Stimulated activated naive CD8-positive, alpha-beta T cell treated with anti-CD3 and anti-CD28 coated beads, Interleukin-15, Interleukin-2, amounts not matched to agents 100 ng/mL and 50 ng/mL, for 24 hours (primary cell): ENCODE results near the gene TEX29.

ENCODE experiments used
- H3K27ac Mint-ChIP-seq: one replicate; pipeline ENCODE4 v1.8.0; 2021; ENCODE audit warnings: mild to moderate bottlenecking, mixed read lengths
- H3K27me3 Mint-ChIP-seq: one replicate; pipeline ENCODE4 v1.8.0; 2021; ENCODE audit warnings: mixed read lengths
- H3K36me3 Mint-ChIP-seq: one replicate; pipeline ENCODE4 v1.8.0; 2021; ENCODE audit warnings: low read depth, mixed read lengths
- H3K4me1 Mint-ChIP-seq: one replicate; pipeline ENCODE4 v1.8.0; 2021; ENCODE audit warnings: low read depth, mixed read lengths
- H3K4me3 Mint-ChIP-seq: one replicate; pipeline ENCODE4 v1.8.0; 2021; ENCODE audit warnings: mild to moderate bottlenecking, mixed read lengths
- H3K9me3 Mint-ChIP-seq: one replicate; pipeline ENCODE4 v1.8.0; 2021; ENCODE audit warnings: mixed read lengths

TEX29 gene

DNA sequence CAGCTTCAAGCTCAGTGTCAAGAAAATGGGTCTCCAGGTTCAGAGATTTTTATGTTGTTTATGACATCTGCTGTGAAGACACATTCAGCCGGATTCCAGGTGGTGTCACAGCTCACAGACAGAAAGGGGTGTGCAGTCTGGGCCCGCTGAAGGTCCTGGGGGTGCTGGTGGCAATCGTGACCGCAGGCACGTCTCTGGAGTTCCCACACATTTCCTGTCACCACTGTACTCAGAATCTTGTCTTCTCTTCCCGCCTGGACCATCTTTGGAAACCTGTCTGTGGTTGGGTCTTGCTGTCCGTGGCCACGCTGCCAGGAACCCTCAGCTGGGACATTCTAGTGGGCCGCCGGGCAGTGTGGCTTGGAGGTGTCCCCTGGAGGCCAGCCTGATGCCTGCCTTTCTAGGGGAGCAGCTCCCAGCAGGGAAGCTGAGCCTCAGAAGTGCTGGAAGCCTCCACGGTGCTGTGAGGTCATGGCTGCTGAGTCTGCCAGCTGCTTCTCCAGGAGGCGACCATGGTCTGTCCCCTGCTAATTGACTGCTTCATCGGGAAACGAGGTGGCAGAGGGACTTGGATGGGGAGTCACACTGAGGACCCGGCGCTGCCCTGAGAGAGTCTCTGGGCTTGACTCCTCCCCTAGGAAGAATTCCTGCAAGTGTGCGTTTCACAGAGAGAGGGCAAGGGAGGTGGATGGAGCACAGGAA, 3.7 kb downstream of the TEX29 start:
- Mint-ChIP-seq H3K27ac (no peak overlapping the region), H3K9me3 (no peaks in the 10 kb centered on the region), H3K27me3 (no peaks in the 10 kb centered on the region), H3K4me3 (peak overlapping the region; percentile 5), H3K36me3 (peaks cover 5% of the 10 kb centered on the region), H3K4me1 (no peaks in the 10 kb centered on the region)

DNA sequence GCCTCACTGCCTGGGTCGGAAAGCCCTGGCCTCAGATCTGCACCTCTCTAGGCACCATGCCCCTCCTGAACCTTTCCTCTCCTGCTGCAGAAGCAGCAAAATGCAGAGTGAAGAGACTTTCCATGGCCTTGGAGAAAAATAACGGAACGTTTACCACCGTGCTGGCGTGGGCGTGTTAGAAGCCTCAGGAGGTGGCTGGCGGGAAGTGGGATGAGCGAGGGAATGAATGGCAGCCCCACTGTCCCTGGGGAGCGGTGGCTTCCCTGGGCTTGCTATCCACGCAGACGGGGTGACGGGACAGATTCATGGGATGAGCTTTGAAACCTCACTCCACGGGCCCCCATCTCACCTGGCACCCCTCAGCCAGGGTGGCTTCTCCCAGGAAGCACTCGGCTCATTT, 4.3 kb downstream of the TEX29 start:
- H3K27ac Mint-ChIP-seq, result no peak overlapping the region
- H3K27me3 Mint-ChIP-seq, result no peaks in the 10 kb centered on the region
- no peaks in the 10 kb centered on the region for H3K9me3 Mint-ChIP-seq
- H3K4me3 Mint-ChIP-seq, result no peak overlapping the region
- peaks cover 1% of the 10 kb centered on the region for H3K36me3 Mint-ChIP-seq
- H3K4me1 Mint-ChIP-seq, result no peaks in the 10 kb centered on the region

DNA sequence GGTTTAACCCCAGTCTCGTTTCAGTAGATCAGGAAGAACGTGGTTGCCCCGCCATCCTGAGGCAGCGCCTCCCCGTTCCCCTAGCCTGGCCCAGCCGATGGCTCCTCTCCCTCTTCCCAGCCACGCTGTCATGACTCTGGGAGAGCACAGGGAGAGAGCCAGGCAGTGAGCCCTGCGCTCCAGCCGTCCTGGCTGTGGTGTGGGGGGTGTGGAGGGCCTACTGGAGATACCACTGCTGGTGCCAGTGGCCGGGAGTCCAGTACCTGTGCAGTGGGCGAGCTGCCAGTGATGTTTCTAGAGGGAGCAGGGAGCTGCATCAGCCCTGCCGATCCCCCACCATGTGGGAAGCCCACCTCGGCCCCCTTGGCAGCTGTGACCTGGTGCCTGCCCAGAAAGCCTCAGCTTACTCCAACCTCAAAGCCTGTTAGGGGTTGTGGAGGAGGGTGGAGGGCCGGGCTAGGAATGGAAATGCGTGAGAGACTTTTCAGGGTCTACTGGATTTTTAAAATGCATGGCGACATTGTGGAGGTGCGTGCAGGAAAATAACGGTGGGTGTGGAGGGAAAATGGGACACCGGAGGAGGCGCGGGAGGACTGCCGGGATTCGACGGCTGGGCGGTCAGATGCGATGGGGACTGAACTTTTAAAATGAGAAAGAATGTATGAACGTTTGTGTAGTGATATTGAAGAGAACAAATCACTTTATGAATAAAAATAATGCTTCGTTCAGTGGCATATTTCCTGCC, 4.9 kb downstream of the TEX29 start:
- H3K27me3 Mint-ChIP-seq, result no peaks in the 10 kb centered on the region
- no peaks in the 10 kb centered on the region for H3K36me3 Mint-ChIP-seq
- H3K27ac Mint-ChIP-seq, result no peak overlapping the region
- H3K4me1 Mint-ChIP-seq, result no peaks in the 10 kb centered on the region
- no peak overlapping the region for H3K4me3 Mint-ChIP-seq
- H3K9me3 Mint-ChIP-seq, result no peaks in the 10 kb centered on the region

DNA sequence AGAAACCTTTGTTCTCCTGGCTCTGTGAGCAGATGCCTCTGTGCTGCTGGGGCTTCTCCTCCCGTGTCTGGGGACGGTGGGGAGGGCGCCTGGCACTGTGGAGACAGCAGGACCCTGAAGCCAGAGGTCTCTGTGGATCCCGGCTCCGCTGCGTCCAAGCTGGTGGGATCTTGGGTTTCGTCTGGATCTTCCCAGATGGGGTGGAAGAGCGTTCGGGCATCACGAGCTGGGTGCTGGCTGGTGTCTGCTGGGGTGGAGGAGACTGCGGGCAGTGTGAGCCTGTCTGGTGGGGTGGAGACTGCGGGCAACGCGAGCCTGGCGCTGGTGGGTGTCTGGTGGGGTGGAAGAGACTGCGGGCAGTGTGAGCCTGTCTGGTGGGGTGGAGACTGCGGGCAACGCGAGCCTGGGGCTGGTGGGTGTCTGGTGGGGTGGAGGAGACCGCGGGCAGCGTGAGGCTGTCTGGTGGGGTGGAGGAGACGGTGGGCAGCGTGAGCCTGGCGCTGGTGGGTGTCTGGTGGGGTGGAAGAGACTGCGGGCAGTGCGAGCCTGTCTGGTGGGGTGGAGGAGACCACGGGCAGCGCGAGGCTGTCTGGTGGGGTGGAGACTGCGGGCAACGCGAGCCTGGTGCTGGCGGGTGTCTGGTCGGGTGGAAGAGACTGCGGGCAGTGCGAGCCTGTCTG, 5.6 kb downstream of the TEX29 start:
- H3K27ac Mint-ChIP-seq, result no peak overlapping the region
- H3K4me3 Mint-ChIP-seq, result no peak overlapping the region
- H3K27me3 Mint-ChIP-seq, result no peaks in the 10 kb centered on the region
- no peaks in the 10 kb centered on the region for H3K9me3 Mint-ChIP-seq
- H3K36me3 Mint-ChIP-seq, result no peaks in the 10 kb centered on the region
- H3K4me1 Mint-ChIP-seq, result no peaks in the 10 kb centered on the region

DNA sequence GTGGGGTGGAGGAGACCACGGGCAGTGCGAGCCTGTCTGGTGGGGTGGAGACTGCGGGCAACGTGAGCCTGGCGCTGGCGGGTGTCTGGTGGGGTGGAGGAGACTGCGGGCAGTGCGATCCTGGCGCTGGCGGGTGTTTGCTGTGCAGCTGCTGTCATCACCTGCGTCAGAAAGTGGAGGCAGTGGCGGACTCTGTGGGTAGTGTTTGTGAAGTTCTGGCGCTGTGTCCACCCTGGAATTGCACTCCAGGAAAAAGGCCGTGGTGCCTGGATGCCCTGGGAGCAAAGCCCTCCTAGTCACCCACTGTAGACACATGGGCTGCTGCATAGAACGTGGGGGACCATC, 6.2 kb downstream of the TEX29 start:
- no peaks in the 10 kb centered on the region for H3K36me3 Mint-ChIP-seq

DNA sequence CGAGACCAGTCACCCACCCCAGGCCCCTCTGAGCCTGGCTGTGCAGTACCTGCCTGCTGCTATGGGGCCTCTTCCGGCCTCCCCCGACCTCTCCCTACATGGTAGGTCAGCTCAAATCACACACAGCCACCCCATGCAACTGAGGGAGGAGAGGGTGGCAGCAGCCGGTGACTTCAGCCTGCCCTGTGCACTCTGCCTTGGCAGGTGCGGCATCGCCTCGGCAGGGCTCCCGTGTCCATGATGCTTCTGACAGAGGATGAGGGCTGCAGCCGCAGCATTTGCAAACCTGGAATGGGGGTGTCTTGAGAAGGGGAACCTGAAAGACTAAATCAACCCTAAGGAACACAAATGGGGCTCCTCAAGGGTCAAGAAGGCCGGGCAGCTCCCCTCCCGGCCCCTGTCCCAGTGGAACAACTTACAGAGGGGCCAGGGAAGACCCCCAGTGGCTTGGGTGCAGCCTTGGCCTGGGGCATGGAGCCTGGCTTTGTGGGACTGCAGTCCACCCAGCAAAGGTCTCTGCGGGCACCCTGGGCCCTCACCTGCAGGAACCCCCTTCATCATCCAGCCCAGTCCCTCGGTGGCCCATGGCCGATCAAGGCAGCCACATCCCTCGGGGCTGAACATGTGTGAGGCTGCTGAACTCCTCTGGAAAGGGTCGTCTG, 6.7 kb downstream of the TEX29 start:
- Mint-ChIP-seq H3K27ac (no peak overlapping the region), H3K36me3 (no peaks in the 10 kb centered on the region), H3K27me3 (no peaks in the 10 kb centered on the region), H3K4me1 (no peaks in the 10 kb centered on the region), H3K4me3 (no peak overlapping the region), H3K9me3 (no peaks in the 10 kb centered on the region)

More for the DNA sequence above, 6.2 kb downstream of the TEX29 start:
- no peaks in the 10 kb centered on the region for H3K27me3 Mint-ChIP-seq
- no peak overlapping the region for H3K4me3 Mint-ChIP-seq
- H3K4me1 Mint-ChIP-seq, result no peaks in the 10 kb centered on the region
- no peak overlapping the region for H3K27ac Mint-ChIP-seq
- H3K9me3 Mint-ChIP-seq, result no peaks in the 10 kb centered on the region

DNA sequence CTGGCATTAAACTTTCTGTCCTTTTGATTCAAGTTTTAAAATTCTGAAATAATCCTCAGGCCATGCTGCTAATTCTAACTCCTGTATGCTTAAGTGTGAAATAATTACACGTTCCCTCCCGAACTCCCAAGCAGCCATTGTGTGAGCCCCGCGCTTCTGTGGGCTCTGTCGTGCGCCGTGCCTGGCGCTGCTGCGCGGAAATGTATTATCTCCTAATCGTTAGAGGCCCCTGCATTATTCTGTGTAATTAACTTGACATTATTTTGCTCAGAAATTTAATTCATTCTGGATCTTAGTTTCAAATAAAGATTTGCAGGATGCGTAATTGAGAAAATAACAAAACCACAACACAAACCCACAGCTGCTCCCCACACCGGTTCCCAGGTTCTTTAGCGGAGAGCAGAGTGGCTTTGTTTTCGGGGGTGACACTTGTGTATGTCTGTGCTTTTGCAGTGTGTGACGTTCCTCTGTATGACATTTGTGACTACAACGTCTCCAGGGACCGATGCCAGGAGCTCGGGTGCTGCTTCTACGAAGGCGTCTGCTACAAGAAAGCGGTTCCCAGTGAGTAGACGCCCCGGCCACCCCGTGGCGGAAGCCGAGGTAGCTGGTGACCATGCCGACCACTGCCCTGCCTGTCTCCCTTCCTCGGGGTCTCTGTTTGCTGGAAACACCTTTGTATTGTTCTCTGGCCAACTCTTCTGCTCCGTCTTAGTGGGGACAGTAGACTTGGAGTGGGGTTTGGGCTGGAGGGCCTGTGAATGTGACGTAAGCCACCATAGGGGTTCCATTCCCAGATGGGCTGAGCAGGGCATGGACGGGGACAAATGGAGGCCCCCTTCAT, 7.5 kb downstream of the TEX29 start:
- H3K9me3 Mint-ChIP-seq, result no peaks in the 10 kb centered on the region
- no peaks in the 10 kb centered on the region for H3K36me3 Mint-ChIP-seq
- no peak overlapping the region for H3K4me3 Mint-ChIP-seq
- no peaks in the 10 kb centered on the region for H3K27me3 Mint-ChIP-seq
- no peaks in the 10 kb centered on the region for H3K4me1 Mint-ChIP-seq
- no peak overlapping the region for H3K27ac Mint-ChIP-seq

DNA sequence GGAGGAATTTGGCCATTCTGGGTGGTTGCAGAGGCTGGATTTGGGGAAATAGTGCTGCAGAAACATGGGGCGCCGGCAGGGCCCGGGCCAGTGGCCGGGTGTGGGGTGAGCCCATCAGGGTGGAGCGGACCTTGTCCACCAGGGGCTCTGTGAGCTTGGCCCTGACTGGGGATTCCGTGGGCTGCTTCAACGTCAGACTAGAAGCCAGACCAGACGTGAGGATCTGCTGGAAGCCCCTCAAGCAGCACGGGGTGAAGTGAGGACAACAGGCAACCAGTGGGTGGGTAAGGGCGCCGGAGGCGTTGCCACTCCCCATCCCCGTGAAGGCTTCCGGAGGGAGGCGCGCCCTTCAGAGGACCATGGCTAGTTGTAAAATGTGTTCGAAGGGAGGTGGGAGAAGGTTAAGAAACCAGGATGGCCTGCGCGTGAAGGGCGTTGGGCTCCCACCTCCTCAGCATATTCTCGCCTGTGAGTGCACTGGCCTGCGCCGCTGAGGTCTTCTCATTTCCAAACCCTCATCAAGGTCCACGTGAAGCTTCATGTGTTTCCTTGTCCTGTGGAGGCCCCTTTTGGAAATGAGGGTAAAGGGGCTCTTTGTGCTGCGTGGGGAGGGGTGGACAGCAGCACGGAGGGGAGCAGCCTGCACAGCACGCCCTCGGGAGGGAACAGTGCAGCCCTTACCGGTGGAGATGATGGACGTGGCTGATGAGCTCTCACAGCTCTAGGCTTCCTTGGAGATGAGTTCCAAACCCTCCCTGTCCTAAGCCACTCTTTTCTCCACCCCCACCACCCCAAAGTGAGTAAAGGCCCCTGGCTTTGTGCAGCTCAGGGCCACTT, 8.3 kb downstream of the TEX29 start:
- Mint-ChIP-seq H3K27me3 (no peaks in the 10 kb centered on the region), H3K9me3 (no peaks in the 10 kb centered on the region), H3K4me1 (no peaks in the 10 kb centered on the region), H3K27ac (no peak overlapping the region), H3K36me3 (peaks cover 4% of the 10 kb centered on the region), H3K4me3 (no peak overlapping the region)

DNA sequence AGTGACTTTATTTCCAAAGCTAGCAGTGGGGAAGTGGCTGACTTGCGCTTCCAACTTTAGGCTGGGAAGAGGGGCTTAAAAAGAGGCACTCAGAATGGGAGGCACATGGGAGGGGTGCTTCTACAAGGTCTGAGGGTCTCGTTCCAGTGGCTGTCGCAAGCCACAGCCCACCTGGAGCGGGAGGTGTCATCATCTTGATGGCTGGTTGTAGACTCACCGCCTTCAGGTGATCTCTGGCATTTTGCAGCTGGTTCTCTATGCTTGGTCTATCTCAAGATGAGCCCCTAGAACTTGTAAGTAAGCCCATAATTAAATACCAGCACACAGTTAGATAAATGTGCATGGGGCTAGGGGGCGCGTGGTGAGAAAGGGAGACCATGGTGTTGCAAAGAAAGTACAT, 9.2 kb downstream of the TEX29 start:
- Mint-ChIP-seq H3K9me3 (no peaks in the 10 kb centered on the region), H3K27me3 (no peaks in the 10 kb centered on the region), H3K36me3 (peaks cover 4% of the 10 kb centered on the region), H3K27ac (no peak overlapping the region), H3K4me3 (no peak overlapping the region), H3K4me1 (no peaks in the 10 kb centered on the region)

DNA sequence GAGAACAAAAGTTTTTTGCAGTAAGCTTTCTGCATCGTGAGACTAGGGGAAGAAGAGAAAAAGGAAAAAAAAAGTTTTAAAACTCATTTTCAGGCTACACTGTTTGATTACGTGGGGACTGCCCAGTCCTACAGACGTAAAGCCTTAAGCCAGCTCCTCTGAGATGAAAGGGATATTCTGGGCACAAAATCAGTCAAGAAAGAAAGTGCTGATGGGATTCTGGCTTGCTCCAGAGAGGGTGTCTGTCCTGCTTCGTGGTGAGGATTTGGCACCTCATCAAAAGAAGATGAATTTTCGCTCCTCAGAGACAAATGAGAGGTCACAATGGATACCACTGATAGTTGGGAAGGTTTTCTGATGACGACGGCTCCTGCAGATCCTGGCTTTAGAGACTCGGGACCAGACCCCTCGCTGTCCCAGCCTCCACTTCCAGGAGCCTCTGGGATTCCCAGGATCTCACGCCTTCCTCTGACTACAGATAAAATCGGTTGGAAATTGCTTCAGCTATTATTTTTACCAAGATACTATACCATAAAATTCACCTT, 9.7 kb downstream of the TEX29 start:
- H3K27ac Mint-ChIP-seq, result no peak overlapping the region
- H3K9me3 Mint-ChIP-seq, result no peaks in the 10 kb centered on the region
- no peaks in the 10 kb centered on the region for H3K27me3 Mint-ChIP-seq
- peaks cover 4% of the 10 kb centered on the region for H3K36me3 Mint-ChIP-seq
- H3K4me1 Mint-ChIP-seq, result no peaks in the 10 kb centered on the region
- H3K4me3 Mint-ChIP-seq, result no peak overlapping the region

DNA sequence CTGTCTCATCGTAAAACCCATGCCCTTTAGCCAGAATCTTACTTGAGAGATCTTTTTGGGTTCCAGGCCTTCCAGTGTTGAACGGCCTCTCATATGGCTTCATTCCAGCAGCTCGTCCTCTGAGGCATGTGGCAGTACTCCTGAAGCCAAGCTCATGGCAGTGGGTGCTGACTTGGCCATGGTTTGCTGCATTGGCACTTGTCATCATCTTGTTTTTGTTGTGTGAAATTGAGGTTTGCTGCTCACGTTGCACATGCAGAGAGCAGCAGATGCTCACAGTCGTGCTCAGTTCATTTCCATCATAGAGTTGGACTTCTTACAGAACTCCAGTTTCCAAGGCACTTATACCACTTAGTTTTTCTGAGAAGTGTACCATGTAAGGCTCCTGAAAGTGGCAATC, 14.9 kb downstream of the TEX29 start:
- peaks cover 9% of the 10 kb centered on the region for H3K36me3 Mint-ChIP-seq
- no peaks in the 10 kb centered on the region for H3K4me1 Mint-ChIP-seq
- H3K27me3 Mint-ChIP-seq, result no peaks in the 10 kb centered on the region
- H3K27ac Mint-ChIP-seq, result no peak overlapping the region
- H3K4me3 Mint-ChIP-seq, result no peak overlapping the region
- H3K9me3 Mint-ChIP-seq, result no peaks in the 10 kb centered on the region

DNA sequence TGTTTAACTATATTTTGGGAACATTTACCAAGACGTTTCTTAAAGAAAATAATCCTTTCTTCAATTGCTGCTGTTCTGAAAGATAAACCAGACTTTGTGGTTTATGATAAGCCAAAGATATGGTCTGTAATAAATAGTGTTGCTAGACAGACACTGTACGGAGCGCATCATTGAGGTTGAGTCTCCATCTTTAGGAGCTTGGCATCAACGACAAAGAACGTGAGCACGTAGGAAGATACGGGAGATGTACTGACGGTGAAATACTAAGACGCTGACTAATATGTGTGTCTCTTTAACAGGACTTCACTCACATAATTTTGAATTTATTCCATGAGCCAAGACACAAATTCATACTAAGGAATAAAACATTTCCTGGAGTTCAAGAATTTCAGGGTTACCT, 16.2 kb downstream of the TEX29 start:
- Mint-ChIP-seq H3K36me3 (peaks cover 9% of the 10 kb centered on the region), H3K4me3 (no peak overlapping the region), H3K27ac (no peak overlapping the region), H3K27me3 (no peaks in the 10 kb centered on the region), H3K4me1 (no peaks in the 10 kb centered on the region), H3K9me3 (no peaks in the 10 kb centered on the region)

DNA sequence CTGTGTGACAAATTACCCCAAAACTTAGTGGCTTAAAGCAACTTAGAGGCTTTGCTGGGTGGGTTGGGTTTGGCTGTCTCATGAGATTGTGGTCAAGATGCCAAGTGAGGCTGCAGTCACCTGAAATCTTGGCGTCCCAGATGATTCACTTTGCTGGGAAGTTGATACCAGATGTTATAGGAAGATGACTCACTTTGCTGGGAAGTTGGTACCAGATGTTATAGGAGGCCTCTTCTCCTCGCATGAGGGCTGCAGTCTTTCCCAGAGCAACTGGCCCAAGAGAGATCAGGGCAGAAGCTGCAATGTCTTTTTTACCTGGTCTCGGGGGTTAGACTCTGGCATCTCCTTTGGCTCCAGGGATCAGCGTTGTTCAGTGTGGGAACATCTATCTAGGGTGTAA, 16.8 kb downstream of the TEX29 start:
- no peak overlapping the region for H3K27ac Mint-ChIP-seq
- no peaks in the 10 kb centered on the region for H3K27me3 Mint-ChIP-seq
- no peaks in the 10 kb centered on the region for H3K4me1 Mint-ChIP-seq
- peaks cover 9% of the 10 kb centered on the region for H3K36me3 Mint-ChIP-seq
- H3K9me3 Mint-ChIP-seq, result no peaks in the 10 kb centered on the region
- no peak overlapping the region for H3K4me3 Mint-ChIP-seq
